HG03095 (cell line): ENCODE data around the gene OR2L8.

Experiments used
- ATAC-seq: cut with Tn5 transposase; IDR thresholded peaks from one replicate; pipeline ENCODE4 v1.9.1; 2021; ENCODE audit warnings: moderate library complexity; ENCODE audit not compliant: unreplicated experiment

Gene OR2L8

GRCh38 chr1:247966532-247967204, 18.0 kb downstream of the OR2L8 start:
- ATAC-seq = peak; percentile 78

GRCh38 chr1:247992986-247993385, 44.3 kb downstream of the OR2L8 start:
- ATAC-seq = no peak

GRCh38 chr1:247998811-247999210, 50.2 kb downstream of the OR2L8 start:
- no peak for ATAC-seq
